Panc1 (cell line): ENCODE data around the gene GRAMD4. TPM values are rescaled to one million over a fixed set of nuclear protein-coding genes. Genes with fewer than 3 reads are reported as not detected.

Source experiments
- ATAC-seq: fragments of 200-7000 bp; cut with Tn5 transposase; 2 replicates; pipeline ENCODE4 v1.9.1; 2020; ENCODE audit warnings: mild to moderate bottlenecking, moderate library complexity
- BruUV-seq: library from RNA; stranded (reverse); fragments of 400-500 nt; replicated peaks from 2 replicates; lab custom pipeline; 2021; lab: Mats Ljungman, UMichigan
- CTCF ChIA-PET: fragments of 300-600 bp; sonication (Branson Sonifier 250); formaldehyde crosslinking; loops from one replicate; lab custom pipeline; 2022; ENCODE audit warnings: antibody characterized with exemption; lab: Charles Lee
- POLR2A ChIA-PET: fragments of 300-600 bp; sonication (Branson Sonifier 250); formaldehyde crosslinking; loops from one replicate; lab custom pipeline; 2022; ENCODE audit warnings: antibody characterized with exemption; lab: Charles Lee
- DNase-seq: peaks from one replicate; pipeline ENCODE4 v3.0.0-alpha.2; 2010; ENCODE audit warnings: low read depth, low spot score
- H3K27ac ChIP-seq: 2 replicates; pipeline ENCODE4 v1.5.1; 2011; ENCODE audit warnings: mild to moderate bottlenecking, low read length, inconsistent platforms
- H3K27me3 ChIP-seq: fragments of 200-500 bp; sonication (Bioruptor generic); 2 replicates; pipeline ENCODE4 v1.6.0; 2014; ENCODE audit warnings: low read length, inconsistent platforms; ENCODE audit not compliant: control insufficient read depth, insufficient read depth
- H3K36me3 ChIP-seq: fragments of 200-500 bp; sonication (Bioruptor generic); 2 replicates; pipeline ENCODE4 v1.5.1; 2014; ENCODE audit warnings: inconsistent platforms, mild to moderate bottlenecking, low read length, moderate library complexity; ENCODE audit not compliant: control insufficient read depth, insufficient read depth
- H3K4me1 ChIP-seq: 2 replicates; pipeline ENCODE4 v1.5.1; 2011; ENCODE audit warnings: inconsistent platforms, mild to moderate bottlenecking, low read length, moderate library complexity; ENCODE audit not compliant: control insufficient read depth, insufficient read depth
- H3K4me3 ChIP-seq, 2 experiments: 2 replicates each; pipeline ENCODE4 v1.5.1; 2011 to 2012; ENCODE audit warnings: low read depth in 2 of 2, low read length in 2 of 2, mild to moderate bottlenecking in 2 of 2, inconsistent platforms in 1 of 2, moderate library complexity in 1 of 2
- H3K9me3 ChIP-seq: fragments of 200-500 bp; sonication (Bioruptor generic); 2 replicates; pipeline ENCODE4 v1.5.1; 2014; ENCODE audit warnings: low read depth, mild to moderate bottlenecking, inconsistent platforms, low read length, moderate library complexity; ENCODE audit not compliant: control insufficient read depth, insufficient read depth
- CTCF ChIP-seq: fragments of 450-650 bp; IDR thresholded peaks from 2 replicates; pipeline ENCODE4 v1.5.1; 2017; ENCODE audit warnings: mild to moderate bottlenecking
- POLR2AphosphoS5 ChIP-seq: IDR thresholded peaks from 2 replicates; pipeline ENCODE4 v1.6.1; 2012; ENCODE audit warnings: mild to moderate bottlenecking, low read depth, low read length, moderate library complexity
- REST ChIP-seq, 2 experiments: IDR thresholded peaks; 2 replicates each; pipeline ENCODE4 v1.6.1; 2011 to 2012; ENCODE audit warnings: low read depth in 2 of 2, control low read depth in 1 of 2, low read length in 1 of 2, mild to moderate bottlenecking in 1 of 2, moderate library complexity in 1 of 2; ENCODE audit not compliant: insufficient read depth in 1 of 2
- SIN3A ChIP-seq: IDR thresholded peaks from 2 replicates; pipeline ENCODE4 v1.6.1; 2012; ENCODE audit warnings: low read depth, mild to moderate bottlenecking, low read length, moderate library complexity, borderline replicate concordance; ENCODE audit not compliant: insufficient read depth
- TCF7L2 ChIP-seq: IDR thresholded peaks from 2 replicates; pipeline ENCODE4 v1.6.1; 2011; ENCODE audit warnings: mild to moderate bottlenecking, low read depth, low read length, inconsistent platforms
- in situ Hi-C: cut with HindIII; loops from 2 replicates; pipeline ENCODE4 v1.10.0; 2016; ENCODE audit warnings: low sequenced_read_pairs, low pct_unique_long_range_greater_than_20kb
- intact Hi-C: fragments of 100-400 bp; cut with micrococcal nuclease; formaldehyde crosslinking; loops from one replicate; pipeline ENCODE4 v1.10.0; 2022; ENCODE audit not compliant: unreplicated experiment
- total RNA-seq: library from RNA; stranded (reverse); gene quantifications from one replicate; pipeline ENCODE4 v1.2.1, GENCODE V29; 2021; ENCODE audit not compliant: unreplicated experiment

The GRAMD4 gene
- total RNA-seq, 1 experiment from 2014 or later, result 30.8 TPM

DNA sequence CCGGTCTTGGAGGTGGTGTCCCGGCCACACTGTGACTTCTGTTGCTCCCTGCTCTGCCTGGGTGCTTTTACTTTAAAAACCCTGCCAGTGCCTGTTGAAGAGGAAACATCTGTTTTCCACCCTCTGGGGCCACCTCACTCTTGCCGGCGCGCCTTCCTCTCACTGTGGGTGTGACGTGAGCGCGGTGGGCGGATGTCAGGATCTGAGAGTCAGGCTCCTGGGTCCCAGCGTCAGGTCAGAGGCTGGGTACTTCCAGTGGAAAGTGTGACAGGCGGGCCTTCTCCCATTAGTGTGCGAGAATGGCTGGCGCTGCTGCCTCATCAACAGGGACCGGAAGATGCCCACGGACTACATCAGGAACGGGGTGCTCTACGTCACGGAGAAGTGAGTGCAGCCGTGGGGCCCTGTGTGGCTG lies 54.2 kb downstream of the GRAMD4 start:
- H3K4me3 ChIP-seq, result no peak overlapping the region
- DNase-seq, result no peak
- H3K9me3 ChIP-seq, result no peaks in the 10 kb centered on the region
- TF ChIP-seq POLR2AphosphoS5, result no peak
- no peak for TF ChIP-seq TCF7L2
- TF ChIP-seq SIN3A, result no peak
- TF ChIP-seq REST (IDR thresholded peaks at IDR 0.05; ENCODE audit: insufficient read depth in 1 of 2, low read depth in 2 of 2, low read length in 1 of 2), result no peak
- no peak for TF ChIP-seq CTCF
- no peak for ATAC-seq
- in situ Hi-C loops (no loop called here), intact Hi-C loops (no loop called here)
- ChIA-PET POLR2A (no interaction called here), CTCF (no interaction called here)
- no TSS peak for BruUV-seq
- no peak overlapping the region for H3K27ac ChIP-seq
- no peaks in the 10 kb centered on the region for H3K27me3 ChIP-seq
- no peaks in the 10 kb centered on the region for H3K4me1 ChIP-seq
- no peaks in the 10 kb centered on the region for H3K36me3 ChIP-seq

GRCh38 chr22:46674906-46675305 lies 54.7 kb downstream of the GRAMD4 start:
- no peak for ATAC-seq
- ChIA-PET CTCF (no interaction called here), POLR2A (no interaction called here)
- no peak for DNase-seq
- in situ Hi-C loops (no loop called here), intact Hi-C loops (no loop called here)
- H3K9me3 ChIP-seq, result no peaks in the 10 kb centered on the region
- no peak for TF ChIP-seq POLR2AphosphoS5
- no peak for TF ChIP-seq SIN3A
- no peak for TF ChIP-seq TCF7L2
- TF ChIP-seq CTCF, result no peak
- TF ChIP-seq REST (IDR thresholded peaks at IDR 0.05; ENCODE audit: insufficient read depth in 1 of 2, low read depth in 2 of 2, low read length in 1 of 2), result no peak
- H3K27me3 ChIP-seq, result no peaks in the 10 kb centered on the region
- no peaks in the 10 kb centered on the region for H3K36me3 ChIP-seq
- H3K4me1 ChIP-seq, result no peaks in the 10 kb centered on the region
- no TSS peak for BruUV-seq
- H3K27ac ChIP-seq, result no peak overlapping the region
- H3K4me3 ChIP-seq, result no peak overlapping the region
